HCT116 (cell line): ENCODE measurements around the gene CXCL8.

Source experiments
- CEBPB ChIP-seq: IDR thresholded peaks from 2 replicates; pipeline ENCODE4 v1.6.1; 2012; ENCODE audit warnings: low read depth
- EGR1 ChIP-seq: IDR thresholded peaks from 2 replicates; pipeline ENCODE4 v1.6.1; 2012; ENCODE audit warnings: low read depth
- EZH2 ChIP-seq: fragments of 200-600 bp; sonication (generic); IDR thresholded peaks from 2 replicates; pipeline ENCODE4 v1.6.1; 2017; ENCODE audit warnings: antibody characterized with exemption, mixed run types
- FOSL1 ChIP-seq: IDR thresholded peaks from 2 replicates; pipeline ENCODE4 v1.6.1; 2012; ENCODE audit warnings: low read depth
- POLR2A ChIP-seq: IDR thresholded peaks from 2 replicates; pipeline ENCODE4 v1.7.0; 2011; ENCODE audit warnings: borderline replicate concordance; ENCODE audit not compliant: insufficient read depth, insufficient read length; ENCODE audit errors: extremely low read depth
- POLR2AphosphoS5 ChIP-seq: IDR thresholded peaks from 2 replicates; pipeline ENCODE4 v1.6.1; 2011; ENCODE audit warnings: mild to moderate bottlenecking, low read depth, low read length, moderate library complexity
- SIN3A ChIP-seq: IDR thresholded peaks from 2 replicates; pipeline ENCODE4 v1.6.1; 2012; ENCODE audit warnings: low read depth
- TCF7L2 ChIP-seq: IDR thresholded peaks from 2 replicates; pipeline ENCODE4 v1.7.0; 2011; ENCODE audit warnings: borderline replicate concordance, inconsistent platforms; ENCODE audit not compliant: insufficient read depth, insufficient read length; ENCODE audit errors: extremely low read depth
- TF ChIP-seq, protein P1 (sequence below), 3 experiments: fragments of 200-600 bp in 1 of 3; sonication (generic) in 1 of 3; IDR thresholded peaks in 2 of 3; conservative IDR thresholded peaks in 1 of 3; 2 replicates each; pipeline ENCODE4 v1.5.1; 2012 to 2017; ENCODE audit warnings: low read depth in 2 of 3, low read length in 2 of 3, antibody characterized with exemption in 1 of 3, borderline replicate concordance in 1 of 3, control low read depth in 1 of 3, mild to moderate bottlenecking in 1 of 3, mixed read lengths in 1 of 3, mixed run types in 1 of 3, moderate library complexity in 1 of 3; ENCODE audit not compliant: insufficient read depth in 1 of 3

DNA sequence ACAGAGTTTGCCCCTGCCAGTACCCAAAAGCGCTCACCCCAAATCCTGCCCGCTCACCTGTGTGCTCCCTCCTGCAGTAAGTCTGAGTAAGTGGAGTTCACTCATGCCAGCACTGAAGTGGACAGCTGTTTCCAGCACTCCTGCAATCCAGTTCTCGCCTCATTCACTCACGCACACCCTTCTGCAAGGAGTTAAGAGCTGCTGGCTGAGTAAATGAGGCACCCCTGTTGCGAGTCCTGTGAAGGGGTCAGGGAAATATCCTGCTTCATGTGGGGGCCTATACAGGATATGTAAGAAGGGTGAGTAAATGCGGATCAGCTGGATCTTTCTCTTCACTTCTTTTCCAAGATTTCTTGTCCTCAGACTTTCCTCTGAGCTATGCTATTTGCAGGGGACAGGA lies 23.5 kb downstream of the CXCL8 start:
- TF ChIP-seq, protein P1, sequence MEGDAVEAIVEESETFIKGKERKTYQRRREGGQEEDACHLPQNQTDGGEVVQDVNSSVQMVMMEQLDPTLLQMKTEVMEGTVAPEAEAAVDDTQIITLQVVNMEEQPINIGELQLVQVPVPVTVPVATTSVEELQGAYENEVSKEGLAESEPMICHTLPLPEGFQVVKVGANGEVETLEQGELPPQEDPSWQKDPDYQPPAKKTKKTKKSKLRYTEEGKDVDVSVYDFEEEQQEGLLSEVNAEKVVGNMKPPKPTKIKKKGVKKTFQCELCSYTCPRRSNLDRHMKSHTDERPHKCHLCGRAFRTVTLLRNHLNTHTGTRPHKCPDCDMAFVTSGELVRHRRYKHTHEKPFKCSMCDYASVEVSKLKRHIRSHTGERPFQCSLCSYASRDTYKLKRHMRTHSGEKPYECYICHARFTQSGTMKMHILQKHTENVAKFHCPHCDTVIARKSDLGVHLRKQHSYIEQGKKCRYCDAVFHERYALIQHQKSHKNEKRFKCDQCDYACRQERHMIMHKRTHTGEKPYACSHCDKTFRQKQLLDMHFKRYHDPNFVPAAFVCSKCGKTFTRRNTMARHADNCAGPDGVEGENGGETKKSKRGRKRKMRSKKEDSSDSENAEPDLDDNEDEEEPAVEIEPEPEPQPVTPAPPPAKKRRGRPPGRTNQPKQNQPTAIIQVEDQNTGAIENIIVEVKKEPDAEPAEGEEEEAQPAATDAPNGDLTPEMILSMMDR (IDR thresholded peaks at IDR 0.05 in 2 of 3, conservative IDR thresholded peaks at IDR 0.05 in 1 of 3; ENCODE audit: borderline replicate concordance in 1 of 3, insufficient read depth in 1 of 3, low read depth in 2 of 3, low read length in 2 of 3) = no peak
- no peak for TF ChIP-seq TCF7L2
- no peak for TF ChIP-seq EGR1
- no peak for TF ChIP-seq POLR2A
- no peak for TF ChIP-seq EZH2
- no peak for TF ChIP-seq FOSL1
- no peak for TF ChIP-seq SIN3A
- TF ChIP-seq POLR2AphosphoS5 = no peak
- no peak for TF ChIP-seq CEBPB
